HL-60 (cell line): ENCODE data around the gene DCC.

Experiments used
- DNase-seq, 2 experiments: peaks; one replicate each; pipeline ENCODE4 v3.0.0-alpha.2; 2010 to 2020; ENCODE audit warnings: low read depth in 1 of 2, low spot score in 1 of 2
- H3K27ac ChIP-seq: fragments of 250-450 bp; sonication (Bioruptor Pico); replicated peaks from 2 replicates; pipeline ENCODE4 v1.5.1; 2020; ENCODE audit warnings: mild to moderate bottlenecking, moderate library complexity
- H3K27me3 ChIP-seq: fragments of 250-450 bp; sonication (Bioruptor Pico); 2 replicates; pipeline ENCODE4 v1.5.1; 2021; ENCODE audit warnings: mild to moderate bottlenecking, moderate library complexity; ENCODE audit not compliant: insufficient read depth, poor library complexity, severe bottlenecking
- H3K4me3 ChIP-seq: replicated peaks from 2 replicates; pipeline ENCODE4 v1.5.1; 2011; ENCODE audit warnings: mild to moderate bottlenecking, control low read depth, low read length; ENCODE audit not compliant: insufficient read depth
- CTCF ChIP-seq: IDR thresholded peaks from one replicate; pipeline ENCODE4 v1.5.1; 2011; ENCODE audit warnings: low read length, control low read depth, inconsistent platforms; ENCODE audit not compliant: insufficient read depth
- GABPA ChIP-seq: IDR thresholded peaks from 2 replicates; pipeline ENCODE4 v1.6.1; 2012; ENCODE audit warnings: low read depth
- POLR2AphosphoS5 ChIP-seq: IDR thresholded peaks from 2 replicates; pipeline ENCODE4 v1.6.1; 2012; ENCODE audit warnings: low read depth
- REST ChIP-seq: IDR thresholded peaks from 2 replicates; pipeline ENCODE4 v1.6.1; 2012; ENCODE audit warnings: low read depth; ENCODE audit not compliant: insufficient replicate concordance
- SPI1 ChIP-seq: IDR thresholded peaks from 2 replicates; pipeline ENCODE4 v1.6.1; 2012; ENCODE audit warnings: low read depth, mild to moderate bottlenecking, borderline replicate concordance

The DCC gene

GRCh38 chr18:53254265-53254664, 914.3 kb downstream of the DCC start:
- TF ChIP-seq CTCF (no peak), POLR2AphosphoS5 (no peak), GABPA (no peak)
- H3K27ac ChIP-seq, result no peak overlapping the region
- no peak overlapping the region for H3K4me3 ChIP-seq
- DNase-seq, result no peak
- no peaks in the 10 kb centered on the region for H3K27me3 ChIP-seq

- Histone ChIP-seq H3K4me3 (no peak overlapping the region), H3K27me3 (no peaks in the 10 kb centered on the region), H3K27ac (no peak overlapping the region)
- no peak for DNase-seq
- TF ChIP-seq SPI1, result no peak
- TF ChIP-seq GABPA, result no peak
- TF ChIP-seq POLR2AphosphoS5, result no peak
- TF ChIP-seq REST, result no peak
- no peak for TF ChIP-seq CTCF
Measured at GRCh38 chr18:53261241-53261640, 921.2 kb downstream of the DCC start.

- no peak for TF ChIP-seq CTCF
- no peak for TF ChIP-seq GABPA
- Histone ChIP-seq H3K27me3 (no peaks in the 10 kb centered on the region), H3K4me3 (no peak overlapping the region), H3K27ac (no peak overlapping the region)
- DNase-seq, result no peak
Measured at GRCh38 chr18:53266850-53267249, 926.9 kb downstream of the DCC start.

- no peaks in the 10 kb centered on the region for H3K27me3 ChIP-seq
- TF ChIP-seq REST, result peak; percentile 88
- TF ChIP-seq POLR2AphosphoS5, result no peak
- TF ChIP-seq SPI1, result no peak
- DNase-seq, result no peak
- no peak overlapping the region for H3K4me3 ChIP-seq
- H3K27ac ChIP-seq, result no peak overlapping the region
Measured at GRCh38 chr18:53268455-53268854, 928.5 kb downstream of the DCC start.
